ENCODE results near the gene ISM2.

The ISM2 gene

GRCh38 chr14:77459072-77459723 is 39.4 kb downstream of the ISM2 start:
- no peak for ATAC-seq

- ATAC-seq, result no peak
These were observed 40.2 kb downstream of the ISM2 start for GRCh38 chr14:77458249-77458950.

GRCh38 chr14:77457522-77458248 is 40.9 kb downstream of the ISM2 start, which contains the start of the genes AHSA1 and VIPAS39:
Gene AHSA1, plus strand, starts transcription at chr14:77458093. Its CDS starts 97 bp downstream, at chr14:77458190.
Gene VIPAS39, minus strand, starts transcription at chr14:77457601. Its CDS starts 3,499 bp downstream, at chr14:77454102.
- ATAC-seq, result peak; percentile 96 to 98

GRCh38 chr14:77457115-77457521 is 41.5 kb downstream of the ISM2 start:
- no peak for ATAC-seq

GRCh38 chr14:77455966-77456640 is 42.5 kb downstream of the ISM2 start:
- no peak for ATAC-seq

- ATAC-seq, result no peak
These were observed 56.4 kb downstream of the ISM2 start for GRCh38 chr14:77442196-77442595.

- ATAC-seq, result no peak
These were observed 58.8 kb downstream of the ISM2 start for GRCh38 chr14:77439861-77440260.

- ATAC-seq, result no peak
These were observed 60.0 kb downstream of the ISM2 start for GRCh38 chr14:77438596-77438995.

- no peak for ATAC-seq
These were observed 62.6 kb downstream of the ISM2 start for GRCh38 chr14:77436042-77436441.

- ATAC-seq, result no peak
These were observed 72.2 kb downstream of the ISM2 start for GRCh38 chr14:77426396-77426795.

- ATAC-seq, result no peak
These were observed 73.8 kb downstream of the ISM2 start for GRCh38 chr14:77424862-77425261.

Data from activated CD4-positive, CD25-positive, alpha-beta regulatory T cell treated with anti-CD3 and anti-CD28 coated beads, Interleukin-2, amount 50 U/mL, for 24 hours (primary cell).